Right cardiac atrium (tissue), 5 donors: ENCODE data around the gene OGFRL1. TPM values are rescaled to one million over a fixed set of nuclear protein-coding genes. Genes with fewer than 3 reads are reported as not detected.

Experiments
- ATAC-seq, 2 donors: fragments of 200-7000 bp; cut with Tn5 transposase; one replicate each; pipeline versions ENCODE4 v1.8.0 to v1.9.1; 2020; ENCODE audit warnings: moderate library complexity in 2 of 2, mild to moderate bottlenecking in 1 of 2
- DNase-seq, 3 donors: peaks; one replicate each; pipeline ENCODE4 v3.0.0-alpha.2; 2020
- H3K27ac ChIP-seq: one replicate; pipeline ENCODE4 v1.5.1; 2013; ENCODE audit warnings: mild to moderate bottlenecking, low read length, control low read depth, moderate library complexity
- H3K27me3 ChIP-seq: one replicate; pipeline ENCODE4 v1.6.1; 2013; ENCODE audit not compliant: control insufficient read depth, insufficient read depth
- H3K4me1 ChIP-seq: one replicate; pipeline ENCODE4 v1.6.1; 2013; ENCODE audit warnings: low read length; ENCODE audit not compliant: control insufficient read depth, insufficient read depth
- H3K4me3 ChIP-seq: one replicate; pipeline ENCODE4 v1.5.1; 2013; ENCODE audit warnings: low read length, control low read depth
- H3K9me3 ChIP-seq: one replicate; pipeline ENCODE4 v1.6.1; 2013; ENCODE audit warnings: low read length; ENCODE audit not compliant: control insufficient read depth
- WGBS: extraction: QIAGEN DNeasy Blood & Tissue Kit; methylation state at CpG from one replicate; pipeline ENCODE4 v1.1.7; 2013; 5-methylcytosine and 5-hydroxymethylcytosine counted together
- intact Hi-C, 4 donors: fragments of 100-400 bp; cut with DNase I; formaldehyde crosslinking; loops; one replicate each; pipeline versions ENCODE4 v1.11.0 to v1.14.0; 2022 to 2023
- polyA plus RNA-seq: library from polyadenylated mRNA; stranded (reverse); fragments of 200-250 nt; gene quantifications from one replicate; pipeline ENCODE4 v1.2.3, GENCODE V29; 2013
- total RNA-seq, 4 donors: library from RNA; stranded (reverse); fragmentation: NEBNext Ultra II Directional; extraction: Animal tissue kit (Norgen Biotek cat#: 25700); gene quantifications; one replicate each; pipeline ENCODE4 v1.2.1, GENCODE V29; 2021
- donor health status: healthy with polysubstance abuse.
- donor health status: DM: no; HTN: yes; CAD: no.
- donor health status: DM: no; HTN: no; CAD: no.
- donor health status: DM: no; HTN: yes; CAD: no; lungs with severe emphysema.
- donor health status: DM: yes; HTN: yes; CAD: no.

The OGFRL1 gene
- total and polyA plus RNA-seq, 5 donors, result 5.4 to 12.4 (median 12.0) TPM

- Histone ChIP-seq H3K4me3 (peak overlapping the region; percentile 99), H3K27ac (peak overlapping the region; percentile 91), H3K27me3 (no peaks in the 10 kb centered on the region), H3K9me3 (no peaks in the 10 kb centered on the region), H3K4me1 (no peaks in the 10 kb centered on the region)
- intact Hi-C loops, result no loop called here
- DNase-seq (no peak), ATAC-seq (peak; percentile 2 to 8)
- WGBS, result 9% methylated on average over 5 of the region's 5 CpGs
Observed at GRCh38 chr6:71287926-71288227, 734 bp upstream of the OGFRL1 start.

- Histone ChIP-seq H3K27ac (peak overlapping the region; percentile 90), H3K4me1 (peaks cover 3% of the 10 kb centered on the region), H3K9me3 (no peaks in the 10 kb centered on the region), H3K4me3 (peak overlapping the region; percentile 99), H3K27me3 (no peaks in the 10 kb centered on the region)
- DNase-seq (peak; percentile 37 to 73 (median 71)), ATAC-seq (peak; percentile 2 to 13)
- intact Hi-C loops, result no loop called here
- WGBS, result 2% methylated on average over 57 of the region's 57 CpGs
Observed at GRCh38 chr6:71289039-71289801, 609 bp downstream of the OGFRL1 start.

GRCh38 chr6:71289802-71290175 lies 1.2 kb downstream of the OGFRL1 start:
- H3K27ac ChIP-seq, result no peak overlapping the region
- intact Hi-C loops, result no loop called here
- DNase-seq (no peak), ATAC-seq (no peak)
- H3K27me3 ChIP-seq, result no peaks in the 10 kb centered on the region
- H3K4me1 ChIP-seq, result peaks cover 5% of the 10 kb centered on the region
- H3K4me3 ChIP-seq, result peak overlapping the region; percentile 99
- 74% methylated on average over 5 of the region's 5 CpGs for WGBS
- H3K9me3 ChIP-seq, result no peaks in the 10 kb centered on the region

DNA sequence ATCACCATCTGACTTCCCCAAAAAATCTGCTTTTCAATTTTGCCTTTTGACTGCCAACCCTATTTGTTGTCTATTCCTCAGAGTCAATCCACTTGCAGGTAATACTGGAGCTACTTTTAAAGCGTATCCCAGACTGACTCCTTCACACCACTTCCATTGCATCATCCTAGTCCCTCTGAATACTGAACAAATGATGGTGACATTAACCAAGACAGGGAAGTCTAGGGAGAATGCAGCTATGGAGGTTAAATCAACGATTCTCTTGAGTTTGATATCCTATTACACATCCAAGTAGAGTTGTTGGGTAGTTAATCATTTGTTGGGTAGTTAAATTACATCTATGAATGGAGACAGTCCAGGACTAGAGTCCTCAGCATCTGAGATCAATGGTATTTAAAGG lies 2.0 kb downstream of the OGFRL1 start:
- Histone ChIP-seq H3K4me1 (peaks cover 5% of the 10 kb centered on the region), H3K4me3 (peak overlapping the region; percentile 99), H3K27ac (no peak overlapping the region), H3K27me3 (no peaks in the 10 kb centered on the region), H3K9me3 (no peaks in the 10 kb centered on the region)
- WGBS, result 92% methylated on average over 2 of the region's 2 CpGs
- no peak for ATAC-seq
- intact Hi-C loops, result no loop called here
- DNase-seq, result no peak

- ATAC-seq (no peak), DNase-seq (no peak)
- peak overlapping the region; percentile 13 for H3K4me3 ChIP-seq
- WGBS, result 59% methylated on average over 4 of the region's 4 CpGs
- H3K27ac ChIP-seq, result no peak overlapping the region
- no peaks in the 10 kb centered on the region for H3K9me3 ChIP-seq
- no peaks in the 10 kb centered on the region for H3K27me3 ChIP-seq
- intact Hi-C loops, result no loop called here
- peaks cover 5% of the 10 kb centered on the region for H3K4me1 ChIP-seq
Observed at GRCh38 chr6:71292001-71292400, 3.4 kb downstream of the OGFRL1 start.

DNA sequence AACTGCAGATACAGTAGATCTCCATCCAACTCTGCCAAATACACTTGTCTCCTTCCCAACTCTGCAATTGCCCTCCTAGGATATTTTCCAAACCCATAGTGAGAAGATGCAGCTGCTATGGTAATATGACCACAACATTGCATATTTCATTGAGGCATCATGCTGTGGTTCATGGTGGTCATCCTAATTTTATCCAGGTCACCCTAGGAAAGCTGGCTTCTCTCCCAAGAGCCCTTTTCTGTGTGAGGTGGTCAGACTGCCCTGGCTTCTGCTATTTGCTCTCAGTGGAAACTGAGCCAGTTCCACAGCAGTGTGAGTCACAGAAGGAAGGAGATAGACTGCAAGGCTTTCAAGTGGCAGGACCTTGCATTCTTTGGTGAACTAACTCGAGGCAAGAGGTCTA lies 5.5 kb downstream of the OGFRL1 start:
- WGBS, result 31% methylated on average over 1 of the region's 1 CpG
- Histone ChIP-seq H3K4me1 (peaks cover 5% of the 10 kb centered on the region), H3K4me3 (no peak overlapping the region), H3K27me3 (no peaks in the 10 kb centered on the region), H3K9me3 (no peaks in the 10 kb centered on the region), H3K27ac (no peak overlapping the region)
- no peak for DNase-seq
- intact Hi-C loops, result no loop called here
- ATAC-seq, result peak; percentile 68 to 84

DNA sequence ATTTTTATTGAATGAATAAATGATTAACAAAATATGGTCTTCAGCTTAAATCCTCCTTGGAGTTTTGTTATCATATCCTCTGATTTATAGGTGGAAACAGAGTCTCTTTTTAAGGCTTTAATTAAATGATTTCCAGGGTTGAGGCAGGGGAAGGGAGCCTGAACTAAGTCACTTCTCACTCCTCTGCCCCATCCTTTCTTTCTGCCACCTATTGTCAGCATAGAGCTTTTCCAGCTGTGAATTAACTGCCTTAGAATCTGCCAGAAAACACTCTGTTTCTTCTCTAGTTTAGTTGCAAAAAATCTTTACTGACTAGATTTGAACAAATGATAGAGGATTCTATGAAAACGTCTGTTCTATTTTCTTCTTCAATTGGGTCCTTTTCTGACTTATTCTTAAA lies 9.8 kb downstream of the OGFRL1 start:
- Histone ChIP-seq H3K4me1 (peaks cover 5% of the 10 kb centered on the region), H3K27me3 (no peaks in the 10 kb centered on the region), H3K27ac (no peak overlapping the region), H3K4me3 (no peak overlapping the region), H3K9me3 (no peaks in the 10 kb centered on the region)
- intact Hi-C loops, result no loop called here
- ATAC-seq (no peak), DNase-seq (no peak)
- WGBS, result 68% methylated on average over 1 of the region's 1 CpG

DNA sequence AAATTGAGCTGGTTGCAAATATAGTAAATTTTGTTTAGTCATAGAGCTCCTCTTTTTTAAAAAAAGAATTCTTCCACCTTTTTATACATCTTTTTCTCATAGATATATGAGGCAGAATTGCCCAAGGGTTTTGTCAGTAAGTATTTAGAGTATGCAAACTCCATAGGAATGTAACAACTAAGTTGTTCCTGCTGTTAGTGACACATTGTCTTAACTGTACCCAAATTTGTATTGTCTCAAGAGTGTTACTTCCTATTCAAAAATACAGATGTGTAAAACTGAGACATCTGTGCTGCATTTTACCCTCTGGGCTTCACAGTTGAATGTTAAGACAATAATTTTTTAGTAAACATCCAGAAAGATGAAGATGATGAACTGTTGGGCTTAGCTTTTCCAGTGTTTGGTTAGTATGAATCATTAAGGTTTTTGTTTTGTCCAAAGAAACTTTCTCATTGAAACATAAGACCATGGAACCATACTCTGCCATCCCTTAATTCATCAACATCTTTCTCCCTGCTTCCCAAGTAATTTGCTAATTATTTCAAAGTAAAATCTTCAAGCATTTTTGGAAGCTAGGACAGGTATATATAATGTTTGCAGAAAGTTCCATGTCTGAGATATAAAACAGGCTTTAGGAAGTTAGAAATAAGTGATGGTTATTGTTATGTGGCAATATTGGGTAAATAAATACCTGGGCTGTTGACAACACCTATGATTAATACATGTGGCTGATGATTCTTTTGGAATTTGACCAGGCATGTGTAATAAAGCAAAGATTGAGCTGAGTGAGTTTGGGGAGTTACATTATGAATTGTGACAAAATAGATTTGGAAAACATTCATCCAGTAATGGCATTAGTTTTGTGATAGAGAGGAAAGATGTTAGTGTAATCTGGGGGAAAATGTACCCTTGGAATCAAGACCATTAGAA lies 11.2 kb downstream of the OGFRL1 start:
- Histone ChIP-seq H3K9me3 (no peaks in the 10 kb centered on the region), H3K4me3 (no peak overlapping the region), H3K27me3 (no peaks in the 10 kb centered on the region), H3K4me1 (no peaks in the 10 kb centered on the region), H3K27ac (no peak overlapping the region)
- no peak for ATAC-seq
- no peak for DNase-seq
- intact Hi-C loops, result no loop called here

- no peaks in the 10 kb centered on the region for H3K9me3 ChIP-seq
- no peak for DNase-seq
- ATAC-seq, result no peak
- H3K4me1 ChIP-seq, result no peaks in the 10 kb centered on the region
- no peak overlapping the region for H3K27ac ChIP-seq
- 89% methylated on average over 4 of the region's 4 CpGs for WGBS
- H3K27me3 ChIP-seq, result no peaks in the 10 kb centered on the region
- no peak overlapping the region for H3K4me3 ChIP-seq
- intact Hi-C loops, result no loop called here
Observed at GRCh38 chr6:71300561-71301168, 12.1 kb downstream of the OGFRL1 start.

DNA sequence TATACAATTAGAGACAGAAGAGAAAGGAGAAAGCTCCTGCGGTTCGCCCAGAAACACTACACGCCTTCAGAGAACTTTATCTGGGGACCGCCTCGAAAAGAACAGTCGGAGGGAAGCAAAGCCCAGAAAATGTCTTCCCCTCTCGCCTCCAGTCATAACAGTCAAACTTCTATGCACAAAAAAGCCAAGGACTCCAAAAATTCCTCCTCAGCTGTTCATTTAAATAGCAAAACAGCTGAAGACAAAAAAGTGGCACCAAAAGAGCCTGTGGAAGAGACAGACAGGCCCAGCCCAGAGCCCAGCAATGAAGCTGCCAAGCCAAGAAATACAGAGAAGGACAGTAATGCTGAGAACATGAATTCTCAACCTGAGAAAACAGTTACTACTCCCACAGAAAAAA lies 12.9 kb downstream of the OGFRL1 start:
- WGBS, result 82% methylated on average over 7 of the region's 7 CpGs
- DNase-seq (no peak), ATAC-seq (no peak)
- Histone ChIP-seq H3K4me3 (no peak overlapping the region), H3K9me3 (no peaks in the 10 kb centered on the region), H3K27me3 (no peaks in the 10 kb centered on the region), H3K27ac (no peak overlapping the region), H3K4me1 (no peaks in the 10 kb centered on the region)
- intact Hi-C loops, result no loop called here

DNA sequence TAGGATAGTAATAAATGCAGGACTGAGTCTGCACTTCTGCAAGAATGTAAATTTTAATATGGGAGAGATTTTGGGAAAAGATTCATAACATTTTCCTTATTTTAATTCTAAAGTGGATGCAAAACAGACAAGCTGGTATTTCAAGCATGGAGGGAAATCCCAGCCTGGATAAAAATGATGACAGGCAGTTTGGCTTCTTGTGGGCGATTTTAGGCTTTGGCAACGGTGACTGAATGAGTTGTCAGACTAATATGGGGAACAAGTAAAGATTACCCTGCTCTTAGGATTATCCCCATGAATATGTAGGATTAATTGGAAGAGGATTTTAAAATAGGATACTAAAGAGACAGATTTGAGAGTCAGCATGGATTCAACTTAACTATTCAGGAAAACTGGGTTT lies 21.0 kb downstream of the OGFRL1 start:
- WGBS, result 41% methylated on average over 2 of the region's 2 CpGs
- intact Hi-C loops, result no loop called here
- Histone ChIP-seq H3K27me3 (no peaks in the 10 kb centered on the region), H3K4me3 (no peak overlapping the region), H3K4me1 (peaks cover 7% of the 10 kb centered on the region), H3K27ac (no peak overlapping the region), H3K9me3 (no peaks in the 10 kb centered on the region)
- DNase-seq (no peak), ATAC-seq (no peak)
